Activated CD4-positive, alpha-beta T cell treated with anti-CD3 and anti-CD28 coated beads for 24 hours (primary cell): ENCODE data around the gene ASTN2.

ENCODE experiments used
- DNase-seq, 2 donors: peaks; one replicate each; pipeline ENCODE4 v3.0.0-alpha.2; 2020; ENCODE audit warnings: low read depth in 2 of 2

ASTN2 gene

DNA sequence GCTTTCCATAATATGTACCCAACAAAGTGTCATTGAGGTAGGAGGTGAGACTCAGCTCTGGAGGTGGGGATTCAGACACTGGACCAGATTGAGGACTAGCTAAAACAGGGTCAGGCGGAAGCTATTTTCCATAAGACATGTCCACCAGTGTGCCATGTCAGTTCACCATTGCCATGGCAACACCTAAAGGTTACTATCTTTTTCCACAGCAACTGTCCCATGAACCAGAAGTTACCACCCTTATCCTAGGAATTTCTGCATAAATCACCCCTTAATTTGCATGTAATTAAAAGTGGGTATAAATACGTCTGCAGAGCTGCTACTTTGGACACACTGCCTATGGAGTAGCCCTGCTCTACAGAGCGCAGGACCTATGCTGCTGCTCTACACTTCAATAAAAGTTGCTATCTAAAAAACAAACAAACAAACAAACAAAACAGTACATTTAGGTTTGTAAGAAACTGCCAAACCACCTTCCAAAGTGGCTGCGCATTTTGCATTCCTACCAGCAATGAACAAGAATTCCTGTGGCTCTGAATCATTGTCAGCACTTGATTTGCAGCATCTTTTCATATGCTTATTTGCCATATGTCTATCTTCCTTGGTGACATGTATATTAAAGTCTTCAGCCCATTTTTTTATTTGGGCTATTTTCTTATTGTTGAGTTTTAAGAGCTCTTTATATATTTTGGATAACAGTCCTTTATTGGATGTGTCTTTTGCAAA, 745.7 kb downstream of the ASTN2 start:
- DNase-seq: no peak

DNA sequence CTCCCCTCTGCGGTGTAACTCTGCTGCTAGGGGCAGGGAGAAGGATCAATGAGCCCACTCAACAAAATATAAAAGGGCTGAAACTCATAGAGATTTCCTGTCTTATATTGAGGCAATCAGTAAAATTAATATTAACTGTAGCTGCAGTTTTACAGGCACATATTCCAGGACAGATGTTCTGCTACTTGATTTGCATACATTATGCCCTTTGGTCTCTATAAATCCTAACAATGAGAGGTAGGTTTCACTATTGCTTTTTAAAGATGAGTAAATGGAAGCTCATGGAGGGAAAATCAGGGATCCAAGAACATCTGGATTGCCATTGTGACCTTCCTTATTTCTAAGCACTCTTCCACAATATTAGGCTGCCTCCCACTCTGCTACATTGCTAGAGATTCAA, 751.3 kb downstream of the ASTN2 start:
- no peak for DNase-seq

DNA sequence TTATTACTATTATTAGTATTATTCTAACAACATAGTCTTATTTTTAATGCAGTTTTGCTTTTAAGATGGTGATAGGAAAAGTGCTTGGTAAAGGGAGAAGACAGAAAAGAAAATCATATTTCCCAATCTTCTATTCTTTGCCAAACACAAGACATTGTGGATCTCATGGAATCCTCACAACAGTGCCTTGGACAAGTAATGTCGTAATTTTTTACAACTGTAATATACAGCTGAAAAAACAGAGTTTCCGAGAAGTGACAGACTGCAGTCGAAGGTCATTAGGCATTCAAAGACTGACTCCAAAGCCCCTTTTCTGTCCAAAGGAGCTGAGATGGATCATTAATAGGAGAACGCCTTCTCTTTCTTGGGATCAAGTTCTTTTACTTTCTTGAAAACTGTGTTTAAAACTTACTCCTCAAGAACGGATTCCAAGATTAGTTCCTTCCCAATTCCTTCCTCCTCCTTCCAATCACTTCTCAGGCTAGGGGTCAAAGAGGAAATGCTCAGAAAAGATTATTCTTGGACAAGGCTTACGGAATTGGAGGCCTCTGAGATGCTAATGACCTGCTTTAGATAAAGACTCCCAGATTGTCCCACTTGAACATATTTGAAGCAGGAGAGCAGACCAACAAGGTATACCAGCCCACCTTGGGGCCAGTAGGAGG, 752.1 kb downstream of the ASTN2 start:
- no peak for DNase-seq

DNA sequence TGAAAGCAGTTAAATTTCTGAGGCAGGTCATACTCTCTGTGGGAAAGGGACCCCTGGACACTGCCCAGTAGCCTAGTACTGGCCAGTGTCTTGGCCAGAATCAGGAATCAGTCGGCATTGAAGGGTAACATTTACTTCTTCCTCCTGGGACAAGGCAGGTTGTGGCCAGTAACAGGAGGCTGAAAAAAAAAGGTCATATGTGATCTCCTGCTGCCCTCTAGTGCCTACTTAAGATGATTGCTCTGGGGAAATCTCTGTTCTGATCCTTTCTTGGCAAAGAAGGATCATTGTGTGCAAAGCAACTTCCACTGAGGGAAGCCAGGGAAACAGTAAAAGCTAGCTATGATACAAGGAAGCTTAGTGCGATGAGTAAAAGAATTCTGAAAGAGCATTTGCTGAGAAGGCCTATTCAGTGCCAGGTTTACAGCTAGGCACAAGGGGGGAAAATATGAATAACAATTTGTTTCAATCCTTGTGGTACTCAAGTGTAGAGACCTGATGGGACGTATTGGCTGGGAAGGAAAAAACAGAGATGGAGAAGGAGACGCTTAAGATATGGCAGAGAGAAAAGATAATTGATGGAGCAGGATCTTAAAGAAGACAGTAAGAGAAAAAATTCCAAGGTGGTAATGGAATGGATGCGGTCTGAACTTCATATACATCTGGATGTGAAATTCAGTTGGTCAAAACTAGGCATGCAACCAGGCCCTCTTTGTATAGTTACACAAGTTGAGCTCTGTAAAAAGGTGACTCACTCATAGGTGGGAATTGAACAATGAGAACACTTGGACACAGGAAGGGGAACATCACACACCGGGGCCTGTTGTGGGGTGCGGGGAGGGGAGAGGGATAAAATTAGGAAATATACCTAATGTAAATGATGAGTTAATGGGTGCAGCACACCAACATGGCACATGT, 753.6 kb downstream of the ASTN2 start:
- no peak for DNase-seq

DNA sequence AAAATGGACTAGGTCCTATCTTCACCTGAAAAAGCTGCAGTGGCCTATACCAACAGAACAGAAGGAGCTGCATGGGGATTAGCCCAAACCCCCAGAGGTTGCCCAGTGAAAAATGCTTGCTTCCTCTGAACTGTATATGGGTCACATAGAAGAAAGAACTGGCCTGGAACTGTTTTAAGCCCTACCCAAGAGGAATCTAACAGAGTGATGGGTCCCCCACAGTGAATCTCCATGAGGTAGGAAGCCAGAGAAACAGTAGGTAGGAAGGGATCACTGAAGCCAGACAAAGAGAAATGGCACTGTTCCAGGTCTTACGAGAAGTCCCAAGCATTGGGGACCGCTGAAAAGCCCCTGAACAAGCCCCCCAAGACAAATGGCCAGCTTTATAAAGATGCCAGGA, 756.6 kb downstream of the ASTN2 start:
- DNase-seq: no peak

DNA sequence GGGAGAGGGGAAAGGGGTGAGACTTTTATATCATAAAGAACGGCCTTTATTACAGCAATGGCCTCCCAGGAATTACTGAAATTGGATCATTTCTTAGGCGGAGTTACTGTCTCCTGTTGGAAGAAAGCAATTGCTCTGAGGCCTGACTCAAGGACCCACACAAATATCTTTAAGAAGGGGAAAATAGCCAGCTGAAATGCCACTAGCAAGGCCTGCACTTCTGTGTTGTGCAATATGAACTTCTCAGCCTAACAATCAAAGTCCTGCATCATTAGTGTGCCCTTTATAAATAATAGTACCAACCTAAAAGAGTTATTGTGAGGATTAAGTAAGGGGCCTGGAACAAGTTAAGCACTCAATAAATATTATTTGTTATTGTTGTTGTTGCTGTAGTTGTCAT, 757.9 kb downstream of the ASTN2 start:
- DNase-seq: no peak

DNA sequence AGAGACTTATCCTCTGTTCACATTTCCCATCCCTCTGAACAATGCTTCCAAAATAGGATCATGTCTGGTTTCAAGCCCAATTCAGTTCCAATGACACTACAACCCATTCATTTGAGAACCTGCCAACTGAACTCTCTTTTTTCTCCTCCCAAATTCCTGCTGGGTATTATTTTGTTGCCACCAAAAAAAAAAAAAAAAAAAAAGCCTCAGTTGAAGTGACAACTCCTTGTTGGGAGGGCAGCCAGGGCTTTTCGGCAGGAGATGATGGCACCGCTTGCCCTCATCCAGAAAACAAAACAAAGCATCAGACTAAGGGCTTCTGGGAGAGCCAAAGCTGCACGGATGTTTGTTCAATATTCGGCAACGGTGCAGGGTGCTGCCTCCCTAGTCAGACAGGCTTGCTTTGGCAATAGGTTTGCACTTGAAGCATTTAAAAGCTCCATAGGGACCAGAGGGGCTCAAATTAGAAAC, 758.3 kb downstream of the ASTN2 start:
- DNase-seq: no peak

DNA sequence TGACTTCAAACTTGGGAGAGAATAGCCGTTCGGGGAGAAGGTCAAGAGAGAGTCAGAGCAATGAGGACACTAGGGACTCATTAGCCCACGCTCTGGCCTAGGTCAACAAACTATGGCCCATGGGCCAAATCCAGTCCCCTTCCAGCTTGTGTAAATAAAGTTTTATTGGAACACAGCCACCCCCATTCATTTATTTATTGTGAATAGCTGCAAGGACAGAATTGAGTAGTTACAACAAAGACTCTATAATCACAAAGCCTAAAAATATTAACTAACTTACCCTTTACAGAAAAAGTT, 760.9 kb downstream of the ASTN2 start:
- no peak for DNase-seq

DNA sequence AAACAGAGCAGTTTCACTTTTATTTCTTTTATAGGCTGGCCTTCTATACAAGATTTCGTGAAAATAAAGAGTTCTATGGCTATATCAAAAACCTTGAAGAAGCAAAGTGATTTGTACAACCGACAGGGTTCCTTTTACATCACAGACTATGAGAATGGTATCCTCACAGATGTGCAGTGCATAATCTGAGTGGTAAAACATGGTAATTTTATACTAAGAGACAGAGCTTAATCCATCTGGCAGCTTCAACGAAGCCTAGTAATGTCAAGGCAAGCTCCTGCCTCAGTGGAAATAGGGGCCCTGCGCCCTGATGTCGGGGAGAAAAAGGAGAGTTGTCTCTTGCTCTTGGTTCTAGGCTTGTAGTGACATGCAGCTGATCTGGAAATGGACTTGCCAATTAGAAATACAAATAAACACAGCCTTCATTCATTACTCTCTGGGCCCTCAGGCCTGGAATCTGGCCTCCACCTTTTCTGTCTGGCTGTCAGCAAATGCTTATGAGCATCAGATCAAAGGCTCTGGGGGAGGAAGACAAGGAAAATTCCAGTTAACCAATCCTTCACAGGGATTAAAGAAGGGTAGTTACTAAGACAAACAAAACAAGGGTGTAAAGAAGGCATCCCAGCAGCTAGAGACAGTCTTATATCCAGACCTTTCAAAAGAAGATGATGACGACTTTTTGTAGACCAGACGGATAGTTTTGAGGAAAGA, 761.4 kb downstream of the ASTN2 start:
- no peak for DNase-seq

DNA sequence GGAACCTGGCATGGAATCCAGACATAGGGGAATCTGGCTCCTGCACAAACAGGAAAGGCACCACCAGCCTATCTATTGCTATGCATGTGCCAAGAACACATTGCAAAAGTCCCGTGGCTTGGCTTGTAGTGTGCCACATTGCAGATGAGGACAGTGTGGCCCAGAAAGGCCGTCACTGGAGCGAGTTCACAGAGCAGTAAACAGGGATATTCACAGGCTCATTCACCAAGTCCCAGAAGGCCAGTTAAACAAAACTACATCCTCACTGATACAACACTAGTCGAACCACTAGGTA, 767.4 kb downstream of the ASTN2 start:
- DNase-seq: no peak

DNA sequence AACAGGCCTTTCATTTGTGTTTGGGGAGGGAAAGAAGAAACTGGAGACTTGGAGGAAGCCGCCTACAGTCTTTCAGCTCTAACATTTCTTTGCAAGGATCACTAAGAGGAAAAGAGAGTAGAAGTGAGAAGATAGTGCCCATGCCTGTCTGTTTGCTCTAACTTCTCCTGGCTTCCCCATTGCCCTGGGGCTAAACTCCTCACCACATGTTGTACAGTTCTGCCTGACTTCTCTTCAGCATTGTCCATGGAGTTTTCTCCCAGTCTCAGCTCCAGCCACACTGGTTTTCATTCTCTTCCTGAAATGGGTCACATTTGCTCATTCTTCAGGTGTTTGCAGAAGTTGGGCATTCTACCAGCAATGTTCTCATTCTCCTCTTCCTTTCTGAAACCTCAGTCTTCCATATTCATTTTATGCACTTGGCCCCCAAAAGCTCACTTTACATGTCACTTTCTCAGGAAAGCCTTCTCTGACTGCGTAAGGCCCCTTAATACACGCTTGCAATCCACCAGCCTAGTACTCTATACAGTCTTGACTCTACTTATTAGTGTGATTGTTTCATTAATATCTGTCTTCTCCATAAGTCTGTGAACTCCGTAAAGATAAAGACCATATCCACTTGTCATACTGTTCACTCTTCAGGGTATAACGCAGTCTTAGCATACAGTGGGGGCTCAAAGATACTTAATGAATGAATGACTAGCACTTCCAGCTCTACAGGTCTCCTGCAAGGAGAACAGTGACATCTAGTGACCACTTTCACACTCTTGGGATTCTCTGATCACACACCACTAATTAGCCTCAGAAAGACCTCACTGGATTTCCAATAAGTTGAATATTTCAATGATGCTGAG, 768.0 kb downstream of the ASTN2 start:
- DNase-seq: no peak

DNA sequence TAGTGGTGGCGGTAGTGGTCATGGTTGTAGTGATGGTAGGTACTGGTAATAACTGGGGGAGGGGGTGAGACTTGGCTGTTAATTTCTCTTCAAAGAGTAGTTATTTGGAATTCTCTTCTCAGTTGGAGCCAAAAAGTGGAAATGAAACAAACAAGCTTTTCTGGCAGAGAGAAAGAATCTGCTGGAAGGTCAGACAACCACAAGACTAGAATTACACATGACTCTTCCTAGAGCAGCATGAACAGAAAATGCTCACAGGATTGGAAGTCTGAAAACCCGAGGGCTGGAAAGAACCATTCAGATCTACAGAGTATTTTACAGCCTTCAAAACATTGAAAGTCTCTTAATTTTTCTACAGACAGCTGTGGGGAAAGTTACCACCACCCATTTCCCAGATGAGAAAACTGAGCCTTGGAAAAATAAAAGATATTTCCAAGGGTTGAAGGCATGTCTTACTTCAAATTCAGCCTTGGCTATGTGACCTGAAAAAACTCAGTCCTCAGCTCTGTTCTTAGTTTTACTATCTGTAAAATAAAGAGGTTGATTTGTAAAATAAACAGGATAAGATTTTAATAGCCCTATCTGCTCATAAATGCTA, 770.7 kb downstream of the ASTN2 start:
- no peak for DNase-seq

DNA sequence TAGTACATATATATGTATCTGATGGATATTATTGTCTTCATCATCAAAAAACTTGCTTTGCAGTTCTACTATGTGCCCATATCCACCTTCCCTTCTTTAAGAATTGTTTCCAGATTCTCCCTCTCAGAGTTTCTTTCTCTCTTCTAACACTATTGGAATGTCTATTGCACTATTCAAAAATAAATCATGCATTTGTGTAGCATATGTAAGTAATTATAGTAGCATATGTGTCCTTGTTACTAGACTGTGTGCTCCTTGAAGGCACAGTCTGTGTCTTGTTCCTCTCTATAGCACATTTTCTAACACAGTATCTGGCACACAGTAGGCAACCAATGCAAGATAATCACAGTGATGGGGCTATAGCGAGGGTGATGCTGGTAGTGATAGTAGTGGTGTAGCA, 771.2 kb downstream of the ASTN2 start:
- DNase-seq: no peak

DNA sequence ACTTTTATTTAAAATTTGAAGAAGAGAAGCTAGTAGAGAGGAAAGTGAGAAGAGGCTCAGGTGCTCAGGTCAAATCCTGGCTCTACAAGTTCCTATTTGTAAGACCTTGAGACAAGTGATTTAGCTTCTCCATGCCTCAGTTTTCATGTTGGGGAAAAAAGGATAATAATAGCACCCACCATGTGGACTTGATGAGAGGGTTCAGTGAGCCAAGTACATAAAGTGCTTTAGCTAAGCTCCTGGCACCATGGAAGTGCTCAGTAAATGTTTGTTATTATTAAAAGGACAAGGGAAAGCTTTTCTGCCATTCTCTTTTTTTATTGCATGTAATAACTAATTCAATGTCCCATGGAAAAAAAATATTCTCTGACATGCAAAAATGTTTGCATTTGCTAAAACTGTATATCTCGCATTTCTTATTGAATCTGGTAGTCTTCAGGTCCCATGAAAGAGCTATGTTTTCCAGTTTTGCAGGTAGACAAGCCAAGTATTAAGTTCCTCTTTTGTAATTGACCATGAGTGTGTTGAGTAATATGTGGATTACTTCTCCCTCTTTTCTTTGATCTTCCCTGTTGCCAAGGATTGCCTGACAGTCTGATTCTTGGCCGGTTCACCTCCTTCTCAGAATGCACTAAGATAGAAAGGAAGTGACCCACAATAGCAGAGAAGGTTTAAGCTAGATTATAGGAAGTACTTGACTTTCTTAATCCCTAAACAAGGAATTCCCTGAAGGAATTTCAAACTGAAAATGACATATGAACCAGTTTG, 773.4 kb downstream of the ASTN2 start:
- DNase-seq: no peak

DNA sequence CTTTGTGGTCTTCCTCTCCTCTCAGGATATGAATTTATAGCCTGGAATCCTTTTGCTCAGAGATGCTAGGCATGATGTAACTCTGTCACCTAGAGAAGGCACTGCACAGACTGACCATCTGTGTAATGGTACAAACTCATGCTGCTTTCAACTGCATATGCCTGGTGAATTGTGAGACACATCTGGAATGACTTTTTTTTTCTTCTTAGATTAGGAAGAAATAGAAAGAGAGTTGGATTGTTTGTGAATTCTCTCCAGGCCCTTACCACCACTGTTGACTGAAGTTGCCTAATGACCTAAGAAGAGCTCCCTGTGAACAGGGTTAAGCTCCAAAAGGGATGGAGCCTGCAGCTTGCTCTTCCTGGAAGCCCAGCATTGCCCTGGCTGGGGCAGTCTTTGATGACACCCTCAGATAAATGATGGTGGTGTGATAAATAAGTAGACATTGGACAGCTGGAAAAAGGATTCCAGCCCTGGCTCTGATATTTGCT, 775.6 kb downstream of the ASTN2 start:
- no peak for DNase-seq

DNA sequence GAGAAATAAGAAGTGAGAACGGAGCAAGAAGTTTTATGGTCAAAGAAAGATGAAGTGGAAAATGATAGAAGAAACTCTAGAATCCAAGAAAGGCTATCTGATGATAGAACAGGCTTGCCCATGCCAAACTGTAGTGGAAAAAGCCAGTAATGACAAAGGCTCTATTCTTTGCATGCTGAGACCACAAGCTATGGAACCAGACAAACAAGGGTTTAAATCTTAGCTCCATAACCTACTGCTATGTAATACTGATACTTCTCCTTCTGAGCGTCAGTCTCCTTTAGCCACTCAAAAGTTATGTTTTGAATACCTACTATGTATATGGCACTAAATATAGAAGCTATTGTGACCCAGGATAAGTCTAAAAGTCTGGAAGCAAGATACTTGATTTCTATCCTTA, 778.9 kb downstream of the ASTN2 start:
- no peak for DNase-seq

DNA sequence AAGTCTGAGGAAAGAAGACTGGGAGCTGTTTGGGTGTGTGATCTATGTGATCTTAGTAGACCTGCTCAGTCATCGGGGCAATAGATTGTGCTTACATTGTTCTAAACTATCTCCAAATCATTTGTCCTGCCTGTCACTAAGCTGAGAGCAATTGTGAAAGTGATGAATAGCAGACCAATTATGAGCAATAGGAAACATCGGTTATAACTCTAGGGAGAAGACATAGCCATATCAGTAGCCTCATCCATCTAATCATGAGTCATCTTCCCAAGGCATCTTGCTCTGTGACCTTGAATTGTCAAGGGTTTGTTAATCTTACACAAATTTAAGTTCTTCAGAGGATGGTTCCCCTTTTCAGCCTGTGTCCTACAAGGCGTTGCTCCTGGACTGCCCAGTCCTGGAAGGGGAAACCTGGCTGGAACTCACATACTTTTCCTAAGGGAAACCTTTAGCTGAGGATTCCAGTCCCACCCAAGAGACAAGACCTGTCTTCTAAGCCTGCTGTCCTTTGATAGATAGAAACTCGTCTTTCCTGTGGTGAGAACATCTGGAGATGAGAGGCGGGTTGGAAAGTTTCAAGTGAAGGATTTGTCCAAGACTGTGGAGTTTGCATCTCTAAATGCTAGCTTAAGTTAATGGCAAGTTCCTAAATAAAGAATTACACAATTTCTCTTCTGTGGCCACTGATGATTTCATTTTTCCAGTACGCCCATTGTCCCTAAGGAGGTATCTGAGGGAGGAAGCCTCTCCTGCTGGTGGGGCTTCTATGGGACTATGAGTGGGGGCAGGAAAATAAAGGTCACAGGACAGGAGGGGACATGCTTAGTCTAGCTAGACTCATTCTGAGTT, 781.6 kb downstream of the ASTN2 start:
- no peak for DNase-seq

DNA sequence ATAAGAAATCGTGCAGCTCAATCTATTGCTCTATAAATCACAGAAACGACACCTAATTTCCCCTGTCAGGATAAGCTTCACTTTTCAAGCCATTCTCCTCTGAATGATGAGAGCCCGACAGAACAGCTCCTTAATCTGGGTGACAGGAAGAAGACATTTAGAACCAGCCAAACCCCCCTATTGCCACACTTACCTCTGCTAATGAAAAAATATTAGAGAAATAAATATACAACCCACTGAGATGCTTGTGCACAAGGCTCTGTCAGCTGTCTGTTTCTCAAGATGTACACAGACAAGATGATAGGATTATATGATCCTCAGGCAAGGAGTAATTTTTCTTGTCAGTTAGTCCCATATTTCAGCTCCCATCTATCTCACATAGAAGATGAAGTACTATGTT, 785.2 kb downstream of the ASTN2 start:
- DNase-seq: no peak

DNA sequence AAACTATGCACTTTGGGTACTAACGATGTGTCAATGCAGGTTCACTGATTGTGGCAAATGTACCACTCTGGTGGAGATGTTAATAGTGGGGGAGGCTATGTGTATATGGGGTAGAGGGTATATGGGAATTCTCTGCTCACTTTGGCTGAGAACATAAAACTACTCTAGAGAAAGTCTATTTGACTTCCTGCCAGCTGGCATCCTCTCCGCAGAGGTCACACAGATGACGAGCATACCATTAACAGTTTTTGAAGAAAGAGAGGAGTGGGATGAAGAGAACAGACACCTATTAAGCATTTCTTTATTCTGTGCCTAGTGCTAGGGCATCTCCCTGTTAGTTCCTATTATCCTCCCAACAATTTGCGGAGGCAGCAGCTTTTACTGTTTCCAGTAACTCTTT, 786.1 kb downstream of the ASTN2 start:
- DNase-seq: no peak
